TTC549 (cell line): Measurements from ENCODE around the gene ANKRD66.
"Not testable (repeated sequence)": the region's sequence is repeated elsewhere in the genome, so short reads cannot be mapped to it uniquely, and the experiment has no call there.

ENCODE experiments used
- FAIRE-seq: peaks from 2 replicates; lab custom pipeline; 2012; peaks lifted over from hg19 to GRCh38; lab: Jason Lieb, UNC

Gene ANKRD66

DNA sequence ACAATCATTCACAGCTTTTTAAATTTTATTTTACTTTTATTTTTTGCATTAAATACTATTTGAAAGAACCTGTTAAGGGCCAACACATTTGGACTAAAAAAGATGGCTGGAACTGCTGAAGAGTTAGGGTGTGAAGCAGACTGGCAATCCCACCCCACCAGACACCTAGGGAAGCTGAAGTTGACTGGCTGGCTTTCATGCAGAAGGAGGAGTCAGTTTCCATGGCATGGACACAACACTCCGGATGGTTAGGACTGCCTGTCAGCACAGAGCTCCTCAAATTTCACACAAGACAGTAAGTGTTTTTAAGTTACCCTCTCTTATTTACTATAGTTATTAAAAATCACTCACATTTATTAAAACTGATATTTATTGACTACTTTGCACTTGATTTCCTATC, at the start of gene ANKRD66:
Gene ANKRD66 (plus strand): TSS at position 238 of the 400 bp plus-strand sequence. CDS start 5,016 bp downstream, outside the sequence.
- no peak for FAIRE-seq

DNA sequence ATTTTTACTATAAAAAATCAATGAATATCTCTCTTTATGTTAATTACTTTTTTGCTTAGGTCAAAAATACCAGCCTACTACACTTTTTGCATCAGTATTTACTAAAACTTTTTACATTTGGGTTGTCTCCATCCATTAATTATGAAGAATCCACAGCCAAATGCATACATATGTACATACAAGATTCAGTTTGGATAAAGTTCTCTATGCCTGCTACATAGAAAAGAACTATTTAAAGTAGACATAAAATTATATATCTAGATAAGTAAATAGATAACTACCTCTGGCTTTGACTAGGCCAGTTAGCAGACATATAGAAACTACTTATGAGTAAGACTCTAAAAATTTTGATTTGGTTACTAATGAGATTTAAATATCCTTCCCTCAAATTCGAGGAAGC, 46.8 kb upstream of the ANKRD66 start:
- FAIRE-seq: no peak

DNA sequence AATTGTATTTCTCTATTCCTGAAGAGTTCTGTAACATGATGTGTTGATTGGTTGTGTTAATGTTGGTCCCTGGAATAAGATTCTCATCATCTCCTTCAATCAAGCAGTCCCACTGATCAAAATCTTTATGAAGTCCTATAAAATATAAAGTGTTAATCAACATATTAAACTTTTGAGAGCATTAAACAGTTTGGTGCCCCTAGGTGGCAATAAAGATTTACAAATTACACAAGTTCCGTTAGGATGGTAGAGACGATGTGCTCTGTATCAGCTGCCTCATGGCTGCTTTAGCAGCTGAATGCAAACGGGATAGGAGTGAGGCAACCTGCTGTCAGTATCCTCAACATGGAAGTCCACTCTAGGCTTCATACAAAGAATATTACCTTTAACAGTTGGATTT, 42.2 kb upstream of the ANKRD66 start:
- no peak for FAIRE-seq

DNA sequence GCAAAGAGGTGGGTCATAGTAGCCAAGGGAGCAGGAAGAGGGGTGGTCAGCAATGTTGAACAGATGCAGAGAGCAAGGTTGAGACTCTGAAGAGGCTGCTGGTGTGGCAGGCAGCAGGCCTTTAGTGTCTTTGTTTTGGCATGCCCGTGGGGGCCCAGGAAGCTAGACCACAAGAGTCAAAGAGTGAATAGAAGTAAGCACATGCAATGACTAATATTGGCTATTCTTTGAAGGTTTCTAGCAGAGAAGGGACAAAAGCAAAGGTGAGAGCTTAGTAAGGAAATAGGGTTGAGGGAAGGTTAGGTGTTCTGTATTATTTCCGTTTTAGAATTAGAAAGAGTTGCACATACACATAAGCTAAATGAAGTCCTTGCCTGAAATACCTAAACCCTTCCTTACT, 40.3 kb upstream of the ANKRD66 start:
- no peak for FAIRE-seq

DNA sequence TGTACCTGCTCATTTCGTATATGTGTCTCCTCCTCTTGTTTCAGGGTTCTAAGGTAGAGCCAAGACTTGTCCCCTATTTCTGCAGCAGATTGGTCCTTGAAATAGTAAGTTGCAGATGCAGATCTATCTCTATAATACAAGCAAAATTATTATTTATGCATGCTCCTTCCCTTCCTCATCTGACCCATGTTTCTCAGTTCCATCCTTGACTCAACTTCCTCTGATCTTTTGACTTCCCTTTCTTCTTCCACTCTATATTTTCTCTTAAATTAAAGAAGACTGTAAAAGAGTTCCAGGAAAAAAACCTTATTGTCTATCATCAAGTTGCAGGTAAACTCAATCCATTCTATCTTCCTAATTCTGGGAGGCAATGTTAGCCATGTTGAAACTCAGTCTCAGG, 35.2 kb upstream of the ANKRD66 start:
- no peak for FAIRE-seq

DNA sequence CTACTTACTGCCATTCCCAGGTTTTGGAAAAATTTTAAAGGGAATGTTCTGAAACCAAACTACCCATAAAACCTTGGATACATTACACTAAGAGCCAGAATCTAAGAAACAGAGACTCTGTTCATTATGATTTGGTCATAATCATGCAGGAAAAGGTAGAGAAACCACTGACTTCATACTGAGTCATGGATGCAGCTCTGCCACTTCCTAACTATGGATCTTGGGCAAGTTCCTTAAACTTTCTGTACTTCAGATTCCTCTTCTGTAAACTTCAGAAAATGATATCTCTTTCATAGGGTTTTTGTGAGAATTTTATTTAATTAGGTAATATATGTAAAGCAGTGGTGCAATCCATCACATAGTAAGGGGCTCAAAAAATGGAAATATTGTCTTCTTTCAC, 31.6 kb upstream of the ANKRD66 start:
- FAIRE-seq: no peak

DNA sequence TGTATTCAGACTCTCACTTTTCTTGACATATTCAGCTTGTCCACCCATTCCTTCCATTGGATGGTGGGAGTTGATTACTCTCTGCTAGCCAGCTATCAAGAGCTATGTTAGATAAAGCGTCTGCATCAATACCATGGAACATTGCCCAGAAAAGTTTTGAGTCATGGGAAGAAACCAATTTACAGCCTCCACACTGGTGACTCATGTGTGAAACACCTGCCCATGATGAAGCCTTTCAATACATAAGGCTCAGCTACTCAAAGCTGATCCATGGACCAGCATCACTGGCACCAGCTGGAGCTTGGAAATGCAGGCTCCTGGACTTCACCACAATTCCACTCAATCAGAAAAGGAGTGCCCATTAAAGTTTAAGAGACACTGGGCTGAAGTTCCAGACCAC, 27.6 kb upstream of the ANKRD66 start:
- FAIRE-seq: no peak

DNA sequence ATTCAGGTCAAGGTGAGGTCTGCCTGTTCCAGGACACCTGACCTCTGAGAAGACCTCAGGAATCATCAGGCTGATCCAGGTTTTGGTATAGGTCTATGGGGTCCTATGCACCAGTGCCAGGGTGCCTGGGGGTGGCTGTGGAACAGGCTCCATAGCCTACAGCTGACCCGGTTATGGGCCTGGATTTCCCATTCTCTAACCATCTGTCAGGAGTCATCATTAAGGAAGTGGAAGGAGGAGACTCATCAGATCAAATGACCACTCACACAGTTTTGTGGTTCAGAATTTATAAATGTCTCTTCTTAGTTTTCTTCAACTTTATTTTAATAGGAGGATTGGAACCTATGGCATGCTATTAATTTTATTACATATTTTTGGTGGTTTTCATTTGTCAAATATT, 26.3 kb upstream of the ANKRD66 start:
- no peak for FAIRE-seq

DNA sequence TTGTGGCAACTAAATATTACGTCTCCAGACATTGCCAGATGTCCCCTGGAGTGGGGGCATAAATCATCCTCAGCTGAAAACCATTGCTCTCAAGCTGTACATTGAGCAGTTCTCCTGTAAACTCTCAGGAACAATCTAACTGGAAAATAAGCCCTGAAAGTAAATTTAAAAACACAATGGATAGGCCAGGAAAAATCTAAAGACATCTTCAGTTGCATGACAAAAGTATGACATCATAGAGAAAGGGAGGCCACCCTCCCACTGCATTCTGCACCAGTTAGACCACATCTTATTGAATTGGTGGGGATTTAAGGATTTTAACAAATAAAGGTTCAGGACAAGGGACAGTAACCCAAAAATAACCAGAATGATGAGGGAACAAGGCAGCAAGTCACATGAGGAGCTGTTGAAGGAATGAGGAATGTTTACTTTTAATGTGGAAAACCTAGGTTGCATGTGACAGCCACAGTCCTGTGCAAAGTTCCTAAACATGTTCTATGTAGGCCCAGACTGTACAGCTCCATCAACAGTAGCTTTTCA, 16.9 kb upstream of the ANKRD66 start:
- no peak for FAIRE-seq

DNA sequence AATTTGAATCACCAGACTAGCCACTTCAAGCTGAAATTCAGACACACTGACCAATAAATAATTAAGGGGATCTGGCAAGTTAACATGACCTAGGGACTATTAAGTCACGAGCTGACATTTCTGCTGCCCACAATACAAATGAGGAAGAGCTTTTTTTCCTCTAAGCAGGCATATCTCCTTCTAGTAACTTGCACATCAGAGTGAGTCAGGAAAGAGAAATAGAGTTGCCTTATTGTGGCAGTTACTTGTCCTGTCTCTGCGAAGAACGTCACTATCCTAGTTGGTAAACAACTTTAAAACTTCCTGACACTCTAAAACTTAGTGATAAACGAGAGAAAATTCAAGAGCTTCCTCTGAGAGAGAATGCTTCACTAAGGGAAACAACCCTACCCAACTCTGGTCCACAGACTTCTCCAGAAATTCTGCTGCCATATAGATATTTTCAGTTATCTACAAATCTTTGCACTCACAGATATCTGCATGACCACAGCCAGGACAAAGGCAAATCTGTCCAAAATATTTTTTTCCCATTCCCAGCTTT, 15.7 kb upstream of the ANKRD66 start:
- FAIRE-seq: no peak

DNA sequence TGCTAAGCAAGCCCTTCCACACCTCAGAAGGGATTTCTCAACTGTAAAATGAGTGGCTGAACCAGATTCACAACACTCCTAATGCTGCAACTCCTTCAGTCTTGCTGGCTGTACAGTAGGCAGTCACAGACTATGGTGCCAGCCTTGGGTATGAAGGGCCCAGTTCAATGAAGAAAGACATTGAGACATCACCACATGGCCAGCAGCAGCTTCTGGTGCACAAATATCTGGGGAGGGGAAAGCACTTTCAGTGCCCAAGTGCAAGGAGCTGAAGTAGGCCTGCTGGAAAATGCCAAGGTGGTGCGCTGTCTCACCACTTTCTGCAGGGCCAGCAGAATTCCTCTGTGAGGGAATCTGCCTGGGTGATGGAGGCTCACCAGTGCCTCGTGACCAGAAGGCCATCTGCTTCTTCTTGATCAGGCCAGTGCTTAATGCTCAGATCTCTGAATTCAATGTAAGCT, 13.4 kb upstream of the ANKRD66 start:
- no peak for FAIRE-seq

DNA sequence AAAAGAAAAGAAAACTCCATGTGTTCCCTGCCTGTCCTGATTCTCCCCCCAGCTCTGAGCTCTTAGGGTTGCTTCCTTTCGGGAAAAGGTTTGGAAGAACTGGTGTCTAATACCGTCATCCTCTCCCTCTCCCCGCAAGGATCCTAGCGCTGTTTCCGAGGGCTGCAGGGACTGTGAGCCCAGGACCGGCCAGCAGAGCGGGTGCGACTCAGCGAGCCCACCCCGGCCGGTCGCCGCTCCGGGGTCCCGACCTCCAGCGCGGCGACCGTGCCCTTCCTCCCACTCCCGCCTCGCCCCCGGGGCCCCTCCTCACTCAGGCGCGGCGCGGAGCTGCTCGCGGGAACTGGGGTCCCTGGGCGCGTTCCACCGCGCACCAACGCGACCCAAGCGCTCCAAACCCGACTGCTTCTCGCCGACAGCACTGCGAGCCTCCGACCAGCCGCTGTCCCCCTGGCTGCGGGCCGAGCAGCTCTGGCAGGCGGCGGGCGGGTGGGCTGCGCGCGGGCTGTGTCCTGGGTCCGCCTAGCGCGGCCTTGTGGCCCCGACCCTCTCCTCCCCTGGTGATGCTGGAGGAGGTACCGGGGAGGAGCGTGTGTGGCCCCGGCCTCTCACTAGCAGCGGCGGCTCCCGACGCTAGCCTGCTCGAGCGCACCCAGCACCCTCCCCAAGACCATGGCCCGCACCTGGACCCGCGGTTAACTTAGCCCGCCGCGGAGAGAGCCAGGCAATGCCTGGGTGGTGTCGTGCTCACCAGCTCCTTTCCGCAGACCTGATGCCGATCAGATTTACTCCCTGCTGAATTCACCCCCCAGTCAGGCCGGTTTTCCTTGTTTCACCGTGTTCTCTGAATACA, 11.6 kb upstream of the ANKRD66 start, which contains the start of gene PLA2G7:
Gene PLA2G7 (minus strand): TSS at position 509 of the 853 bp plus-strand sequence. CDS start 12,484 bp downstream, outside the sequence.
- no peak for FAIRE-seq

DNA sequence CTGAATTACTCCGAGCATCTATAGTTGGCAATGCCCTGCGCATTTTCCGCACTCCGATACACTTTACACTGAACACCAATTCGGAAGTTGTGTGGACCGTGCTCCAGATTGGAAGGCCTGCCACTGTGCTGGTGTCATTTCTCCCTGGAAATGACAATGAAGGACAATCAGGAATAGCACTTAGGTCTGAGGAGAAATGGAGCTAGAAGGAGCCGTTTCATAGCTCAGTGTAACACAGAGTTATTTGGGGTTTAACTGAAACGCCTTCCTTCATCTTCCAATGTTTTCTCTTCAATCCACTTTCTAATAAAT, 11.1 kb upstream of the ANKRD66 start:
- no peak for FAIRE-seq

DNA sequence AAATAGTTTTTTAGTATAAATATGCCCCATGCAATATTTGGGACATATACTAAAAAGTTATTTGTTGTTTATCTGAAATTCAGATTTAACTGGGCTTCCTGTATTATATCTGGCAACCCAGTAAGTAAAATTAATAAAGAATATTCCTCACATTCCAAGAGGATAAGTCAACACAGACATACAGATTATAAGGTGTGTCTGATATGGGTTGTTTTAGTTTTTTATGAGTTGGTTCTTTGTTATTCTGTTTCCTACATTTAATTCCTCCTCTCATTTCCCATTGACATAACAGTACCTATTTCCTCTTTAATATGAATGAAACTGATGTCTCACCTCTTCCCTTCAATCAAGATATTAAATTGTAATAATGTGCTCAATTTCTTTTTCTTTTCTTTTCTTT, 9.8 kb upstream of the ANKRD66 start:
- FAIRE-seq: no peak

DNA sequence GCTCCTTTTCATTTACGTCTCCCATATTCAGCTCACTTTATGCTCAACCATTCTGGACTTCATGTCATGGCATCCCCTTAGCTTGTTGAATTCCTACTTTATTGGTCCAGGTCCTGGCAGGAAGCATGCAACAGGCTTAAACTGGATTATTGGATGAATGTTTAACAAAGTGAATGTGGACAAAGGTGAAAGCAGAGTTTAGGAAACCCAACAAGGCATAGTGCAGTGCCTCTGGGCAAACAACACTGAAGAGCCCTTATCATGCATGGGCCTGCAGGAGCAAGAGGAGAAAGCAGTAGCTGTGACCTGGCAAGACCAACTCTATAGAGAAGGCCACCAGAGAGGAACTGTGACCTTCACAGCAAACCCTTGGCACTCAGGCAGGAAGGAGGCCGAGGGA, 5.3 kb upstream of the ANKRD66 start:
- FAIRE-seq: no peak

DNA sequence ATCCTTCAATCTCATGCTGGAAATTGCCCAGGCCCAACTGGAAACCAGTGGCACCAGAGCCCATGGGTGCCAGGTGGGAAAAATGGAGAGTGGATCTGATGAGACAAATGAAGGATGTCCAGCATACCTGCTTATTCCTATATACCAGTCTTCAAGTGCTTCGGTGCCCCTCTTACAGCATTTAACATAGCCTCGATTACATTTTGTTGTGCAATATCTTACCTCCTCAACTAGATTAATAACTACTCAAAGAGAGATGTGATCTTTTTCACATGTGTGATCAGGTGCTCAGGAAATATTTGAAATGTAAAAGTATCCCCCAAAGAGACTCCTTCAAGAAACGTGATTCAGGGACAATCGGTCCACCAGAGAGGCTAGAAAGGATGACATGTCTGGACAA, 4.8 kb upstream of the ANKRD66 start:
- FAIRE-seq: no peak

DNA sequence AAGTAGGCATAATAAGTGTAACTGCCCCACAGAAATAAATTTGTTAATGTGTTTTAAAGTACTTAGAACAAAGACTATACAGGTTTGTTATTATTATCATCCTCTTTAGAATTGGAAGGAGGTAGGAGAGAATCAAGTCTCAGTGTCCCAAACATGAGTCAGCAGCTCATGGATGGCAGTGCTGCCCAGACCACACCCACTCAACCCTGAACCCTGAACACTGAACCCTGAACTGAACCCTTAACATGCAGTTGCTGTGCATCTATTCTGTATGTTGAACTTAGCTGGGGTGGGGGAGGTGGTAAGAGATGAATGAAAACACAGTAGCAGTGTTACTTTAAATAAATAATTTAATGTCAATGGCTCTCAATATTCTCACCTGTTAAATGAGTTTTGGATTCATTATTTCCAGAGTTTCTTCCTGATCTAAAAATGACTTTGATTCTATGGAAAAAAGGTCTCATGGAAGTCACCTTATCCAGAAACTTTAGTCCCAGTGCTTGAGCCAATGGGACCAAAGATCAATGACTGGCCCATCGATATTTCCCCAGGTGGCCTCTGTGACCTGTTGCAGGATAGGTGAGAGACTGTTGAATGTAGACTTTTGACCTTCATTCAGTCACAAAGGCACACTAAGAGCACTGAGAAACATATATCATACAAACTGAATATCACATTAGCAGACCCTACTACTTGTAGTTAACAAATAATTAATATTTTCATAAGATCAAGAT, 3.1 kb upstream of the ANKRD66 start:
- no peak for FAIRE-seq

DNA sequence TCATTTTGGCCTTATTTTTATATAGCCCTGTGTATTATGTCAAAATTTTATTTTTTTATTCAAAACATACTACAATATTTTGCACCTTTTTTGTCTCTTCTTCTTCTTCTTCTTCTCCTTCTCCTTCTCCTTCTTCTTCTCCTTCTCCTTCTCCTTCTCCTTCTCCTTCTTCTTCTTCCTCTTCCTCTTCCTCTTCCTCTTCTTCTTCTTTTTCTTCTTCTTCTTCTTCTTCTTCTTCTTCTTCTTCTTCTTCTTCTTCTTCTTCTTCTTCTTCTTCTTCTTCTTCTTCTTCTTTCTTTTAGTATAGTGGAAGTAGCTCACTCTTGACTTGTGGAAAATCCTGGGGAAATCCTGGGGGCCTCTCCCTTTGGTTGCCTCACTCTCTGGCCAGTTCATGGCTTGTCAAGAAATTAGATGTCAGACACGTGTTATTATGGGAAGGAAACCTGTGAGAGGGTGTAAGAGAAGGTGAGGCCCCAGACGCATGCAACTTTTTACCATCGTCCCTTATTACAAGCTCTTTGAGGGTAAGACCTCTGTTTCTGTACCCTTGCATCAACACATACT, 2.5 kb upstream of the ANKRD66 start:
- not testable (repeated sequence) for FAIRE-seq

DNA sequence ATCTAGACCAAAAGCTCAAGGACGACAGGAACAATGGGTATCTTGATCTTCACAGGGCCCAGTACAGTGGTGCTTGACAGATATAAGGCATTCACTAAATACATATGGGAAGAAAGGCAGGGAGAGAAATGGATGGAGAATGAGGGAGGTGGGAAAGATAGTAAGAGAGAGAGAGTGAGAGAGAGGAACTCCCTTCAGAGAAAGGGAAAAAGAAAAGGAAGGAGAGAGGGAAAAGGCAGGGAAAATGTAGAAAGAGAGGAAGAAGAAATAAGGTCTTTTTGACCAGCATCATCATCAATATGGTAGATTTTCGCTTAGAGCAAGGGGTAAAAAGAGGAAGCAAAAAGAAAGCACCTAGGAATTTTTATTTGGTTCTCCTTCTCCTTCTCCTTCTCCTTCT, 760 bp upstream of the ANKRD66 start:
- FAIRE-seq: no peak

DNA sequence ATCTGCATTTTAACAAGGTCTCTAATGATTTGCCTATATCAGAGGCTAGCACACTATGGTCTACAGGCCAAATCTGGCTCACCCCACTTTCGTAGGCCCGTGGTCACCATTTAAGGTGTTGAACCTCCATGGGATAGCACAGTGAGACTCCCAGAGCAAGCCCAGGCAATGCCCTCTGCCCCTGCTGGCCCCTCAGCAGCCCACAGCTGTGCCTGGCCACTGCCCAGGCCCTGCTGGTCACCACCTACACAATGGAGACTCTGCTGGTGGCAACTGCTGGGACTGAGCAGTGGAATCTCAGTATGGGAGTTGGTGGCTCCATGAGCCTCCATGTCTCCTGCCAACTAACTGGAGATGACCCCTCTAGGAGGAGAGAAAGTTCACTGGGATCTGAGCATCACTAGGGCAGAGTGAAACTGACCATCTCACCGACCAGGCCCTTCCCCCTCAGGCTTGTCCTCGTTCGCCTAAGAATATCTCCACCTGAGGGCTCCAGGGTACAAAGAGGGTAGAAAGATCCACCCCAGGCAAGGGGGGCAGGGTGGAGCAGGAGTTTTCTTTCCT, 2.3 kb downstream of the ANKRD66 start:
- FAIRE-seq: no peak

DNA sequence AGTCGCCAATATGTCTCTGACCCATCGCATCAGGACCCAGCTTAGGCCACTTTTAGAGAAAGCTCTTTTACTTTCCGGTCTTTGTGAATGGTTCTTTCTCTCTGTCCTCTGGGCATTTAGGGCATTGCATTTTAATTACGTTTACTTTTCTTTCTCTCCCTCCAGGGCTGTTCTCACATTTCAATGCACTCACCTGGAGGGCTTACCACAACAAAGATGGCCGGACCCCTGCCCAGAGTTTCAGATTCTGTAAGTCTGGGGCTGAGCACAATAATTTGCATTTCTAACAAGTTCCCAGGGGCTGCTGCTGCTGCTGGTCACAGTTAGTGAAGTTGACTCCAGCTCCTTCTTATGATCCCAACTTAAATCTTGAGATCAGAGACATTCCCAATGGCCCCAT, 3.0 kb downstream of the ANKRD66 start:
- FAIRE-seq: no peak

DNA sequence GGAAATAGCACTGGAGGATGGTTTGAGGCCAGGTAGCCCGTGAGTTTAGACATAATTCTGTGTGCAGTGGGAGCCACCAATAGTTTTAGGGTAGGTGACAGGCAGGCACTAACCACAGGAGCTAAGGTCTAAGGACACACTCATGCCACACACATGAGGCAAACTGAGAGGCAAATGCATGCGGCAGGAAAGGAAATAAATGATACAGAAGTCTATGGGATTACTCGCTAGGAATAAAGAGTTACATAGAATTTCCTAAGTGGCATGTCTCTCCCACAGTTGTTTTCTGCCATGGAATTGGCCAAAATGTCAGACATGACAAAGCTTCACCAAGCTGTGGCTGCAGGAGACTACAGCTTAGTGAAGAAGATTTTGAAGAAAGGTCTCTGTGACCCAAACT, 4.9 kb downstream of the ANKRD66 start:
- FAIRE-seq: no peak
